Fibroblast of the aortic adventitia (primary cell): Measurements from ENCODE around the gene MAP3K4. TPM values are rescaled to one million over a fixed set of nuclear protein-coding genes. Genes with fewer than 3 reads are reported as not detected.
A peak's percentile ranks its signal among the peaks of the same experiment; 100 is the strongest.

Experiments used
- DNase-seq: peaks from one replicate; pipeline ENCODE4 v3.0.0-alpha.2; 2010; ENCODE audit warnings: low read depth
- H3K4me3 ChIP-seq: 2 replicates; pipeline ENCODE4 v1.5.1; 2011; ENCODE audit warnings: low read depth, mild to moderate bottlenecking, control low read depth, low read length, moderate library complexity
- CTCF ChIP-seq: IDR thresholded peaks from 2 replicates; pipeline ENCODE4 v1.5.1; 2011; ENCODE audit warnings: mild to moderate bottlenecking, low read length, control low read depth, inconsistent platforms; ENCODE audit not compliant: insufficient read depth
- total RNA-seq: library from RNA; depleted of rRNA; stranded (reverse); fragments of >200 nt; gene quantifications from 2 replicates; pipeline ENCODE4 v1.2.3, GENCODE V29; 2012; ENCODE audit warnings: low replicate concordance

The MAP3K4 gene
- total RNA-seq, 1 donor: 25.0 TPM

GRCh38 chr6:161009991-161010390 lies 18.4 kb downstream of the MAP3K4 start:
- TF ChIP-seq CTCF: no peak
- no peak for DNase-seq
- H3K4me3 ChIP-seq: no peak overlapping the region

- DNase-seq: peak; percentile 78
- no peak overlapping the region for H3K4me3 ChIP-seq
- no peak for TF ChIP-seq CTCF
Observed at GRCh38 chr6:161010418-161010817, 18.8 kb downstream of the MAP3K4 start.

GRCh38 chr6:161011492-161012480 lies 20.2 kb downstream of the MAP3K4 start:
- no peak overlapping the region for H3K4me3 ChIP-seq
- TF ChIP-seq CTCF: no peak
- DNase-seq: peak; percentile 68

GRCh38 chr6:161013695-161014094 lies 22.1 kb downstream of the MAP3K4 start:
- H3K4me3 ChIP-seq: no peak overlapping the region
- TF ChIP-seq CTCF: no peak
- no peak for DNase-seq

GRCh38 chr6:161017766-161018564 lies 26.4 kb downstream of the MAP3K4 start:
- no peak for TF ChIP-seq CTCF
- no peak for DNase-seq
- H3K4me3 ChIP-seq: no peak overlapping the region

- TF ChIP-seq CTCF: no peak
- no peak overlapping the region for H3K4me3 ChIP-seq
- DNase-seq: peak; percentile 35
Observed at GRCh38 chr6:161019324-161019839, 27.8 kb downstream of the MAP3K4 start.
